WTC11 (cell line): ENCODE measurements around the gene ALDH3B1. TPM values are rescaled to one million over a fixed set of nuclear protein-coding genes. Genes with fewer than 3 reads are reported as not detected.

Experiments used
- ATAC-seq: fragments of 200-7000 bp; cut with Tn5 transposase; 2 replicates; pipeline ENCODE4 v1.10.0; 2021; ENCODE audit warnings: mild to moderate bottlenecking, moderate library complexity
- CTCF ChIA-PET: fragments of 300-600 bp; sonication (Branson Sonifier 250); formaldehyde crosslinking; loops from one replicate; lab custom pipeline; 2021; ENCODE audit warnings: antibody characterized with exemption; lab: Charles Lee
- POLR2A ChIA-PET: fragments of 350-600 bp; sonication (Branson Sonifier 250); formaldehyde crosslinking; loops from one replicate; lab custom pipeline; 2021; ENCODE audit warnings: antibody characterized with exemption; lab: Charles Lee
- DNase-seq: peaks from one replicate; pipeline ENCODE4 v3.0.0; 2021; ENCODE audit warnings: low spot score
- H3K27ac Mint-ChIP-seq: 2 replicates; pipeline ENCODE4 v1.8.0; 2021; ENCODE audit warnings: mixed read lengths
- H3K27me3 Mint-ChIP-seq: 2 replicates; pipeline ENCODE4 v1.8.0; 2021; ENCODE audit warnings: low read depth, mild to moderate bottlenecking, moderate library complexity, mixed read lengths
- H3K36me3 Mint-ChIP-seq: 2 replicates; pipeline ENCODE4 v1.8.0; 2021; ENCODE audit warnings: mixed read lengths
- H3K4me1 Mint-ChIP-seq: 2 replicates; pipeline ENCODE4 v1.8.0; 2022; ENCODE audit warnings: mixed read lengths
- H3K4me3 Mint-ChIP-seq: 2 replicates; pipeline ENCODE4 v1.8.0; 2021; ENCODE audit warnings: mild to moderate bottlenecking, moderate library complexity, mixed read lengths
- H3K9me3 Mint-ChIP-seq: 2 replicates; pipeline ENCODE4 v1.8.0; 2021; ENCODE audit warnings: mixed read lengths
- CTCF ChIP-seq: fragments of 200-600 bp; IDR thresholded peaks from 2 replicates; pipeline ENCODE4 v1.8.0; 2022; ENCODE audit warnings: antibody characterized with exemption
- EMX1 ChIP-seq: fragments of 250-450 bp; sonication (Bioruptor Pico); IDR thresholded peaks from 2 replicates; pipeline ENCODE4 v1.8.0; 2021; ENCODE audit warnings: mild to moderate bottlenecking
- ETV6 ChIP-seq: sonication (generic); formaldehyde crosslinking; IDR thresholded peaks from 2 replicates; pipeline ENCODE4 v1.8.1; 2022; ENCODE audit warnings: mild to moderate bottlenecking, missing genetic modification reagents
- IRF2 ChIP-seq: sonication (generic); formaldehyde crosslinking; IDR thresholded peaks from 2 replicates; pipeline ENCODE4 v1.8.0; 2022; ENCODE audit warnings: low read depth, missing genetic modification reagents, borderline replicate concordance
- JAZF1 ChIP-seq: fragments of 250-450 bp; sonication (Bioruptor Pico); IDR thresholded peaks from 2 replicates; pipeline ENCODE4 v1.9.0; 2021; ENCODE audit warnings: moderate library complexity, mild to moderate bottlenecking, inconsistent platforms
- MYBL2 ChIP-seq: sonication (generic); formaldehyde crosslinking; IDR thresholded peaks from 2 replicates; pipeline ENCODE4 v1.8.1; 2023; ENCODE audit warnings: mild to moderate bottlenecking, moderate library complexity, missing genetic modification reagents
- NR3C1 ChIP-seq: sonication (generic); formaldehyde crosslinking; conservative IDR thresholded peaks from 2 replicates; pipeline ENCODE4 v1.8.1; 2023; ENCODE audit warnings: low read depth, mild to moderate bottlenecking, missing genetic modification reagents
- PRDM15 ChIP-seq: sonication (generic); formaldehyde crosslinking; IDR thresholded peaks from 2 replicates; pipeline ENCODE4 v1.8.0; 2022; ENCODE audit warnings: missing genetic modification reagents
- PREB ChIP-seq: sonication (generic); formaldehyde crosslinking; IDR thresholded peaks from 2 replicates; pipeline ENCODE4 v1.8.1; 2022; ENCODE audit warnings: mild to moderate bottlenecking, missing genetic modification reagents, moderate library complexity, borderline replicate concordance
- RORB ChIP-seq: fragments of 250-450 bp; sonication (Bioruptor Pico); IDR thresholded peaks from 2 replicates; pipeline ENCODE4 v1.9.0; 2021; ENCODE audit warnings: mild to moderate bottlenecking
- SMAD3 ChIP-seq: sonication (generic); formaldehyde crosslinking; IDR thresholded peaks from 2 replicates; pipeline ENCODE4 v1.8.0; 2022; ENCODE audit warnings: missing genetic modification reagents, mild to moderate bottlenecking, borderline replicate concordance
- TP53 ChIP-seq: sonication (generic); formaldehyde crosslinking; IDR thresholded peaks from 2 replicates; pipeline ENCODE4 v1.8.1; 2023; ENCODE audit warnings: mild to moderate bottlenecking, missing genetic modification reagents
- ZNF232 ChIP-seq: sonication (generic); formaldehyde crosslinking; IDR thresholded peaks from 2 replicates; pipeline ENCODE4 v1.8.0; 2022; ENCODE audit warnings: mild to moderate bottlenecking, missing genetic modification reagents
- total RNA-seq: library from RNA; stranded (reverse); gene quantifications from 3 replicates; pipeline ENCODE4 v1.2.3, GENCODE V29; 2021

ALDH3B1 gene
- total RNA-seq, 1 experiment from 2014 or later, result 0.46 TPM

- TF ChIP-seq CTCF (no peak), MYBL2 (no peak)
Measured at GRCh38 chr11:68049509-68050370, 39.6 kb downstream of the ALDH3B1 start (continued).

GRCh38 chr11:68050371-68050841 lies 40.3 kb downstream of the ALDH3B1 start:
- ChIA-PET CTCF (interaction anchor here (1.0 to 2.2 kb wide), 4 partner anchors 9 to 159 kb away, joined by 3 to 7 read pairs (median 3); no protein-coding TSS in a partner anchor), POLR2A (no interaction called here)
- DNase-seq (no peak), ATAC-seq (no peak)
- H3K27ac Mint-ChIP-seq, result peak overlapping the region; percentile 72
- peaks cover 6% of the 10 kb centered on the region for H3K4me1 Mint-ChIP-seq
- no peak overlapping the region for H3K4me3 Mint-ChIP-seq
- H3K36me3 Mint-ChIP-seq, result peaks cover 12% of the 10 kb centered on the region
- TF ChIP-seq NR3C1 (no peak), TP53 (CRISPR knock-in tag) (0 out of 2 replicates have a peak, but pooled peaks have one; percentile 17)
- no peaks in the 10 kb centered on the region for H3K27me3 Mint-ChIP-seq
- no peaks in the 10 kb centered on the region for H3K9me3 Mint-ChIP-seq

- CTCF ChIA-PET, result interaction anchor here (1.0 to 2.2 kb wide), 4 partner anchors 10 to 158 kb away, joined by 3 to 7 read pairs (median 4); no protein-coding TSS in a partner anchor
Measured at GRCh38 chr11:68051191-68052136, 41.3 kb downstream of the ALDH3B1 start.

More at GRCh38 chr11:68051191-68052136, 41.3 kb downstream of the ALDH3B1 start:
- H3K9me3 Mint-ChIP-seq, result no peaks in the 10 kb centered on the region
- H3K27ac Mint-ChIP-seq, result peak overlapping the region; percentile 74
- H3K4me1 Mint-ChIP-seq, result peaks cover 6% of the 10 kb centered on the region
- peak; percentile 52 for ATAC-seq
- no peaks in the 10 kb centered on the region for H3K27me3 Mint-ChIP-seq
- POLR2A ChIA-PET, result interaction anchor here (1.4 kb wide), 1 partner anchor 8 kb away, joined by 3 read pairs; no protein-coding TSS in a partner anchor
- TF ChIP-seq ETV6 (CRISPR knock-in tag) (0 out of 2 replicates have a peak, but pooled peaks have one; percentile 38), TP53 (CRISPR knock-in tag) (0 out of 2 replicates have a peak, but pooled peaks have one; percentile 29), PREB (CRISPR knock-in tag) (no peak), NR3C1 (no peak), SMAD3 (CRISPR knock-in tag) (no peak), ZNF232 (CRISPR knock-in tag) (no peak), IRF2 (no peak), RORB (CRISPR knock-in tag) (no peak), PRDM15 (CRISPR knock-in tag) (no peak), JAZF1 (CRISPR knock-in tag) (no peak), EMX1 (CRISPR knock-in tag) (no peak)
- TF ChIP-seq, all 79 proteins: peak for 2
- Mint-ChIP-seq H3K36me3 (peaks cover 12% of the 10 kb centered on the region), H3K4me3 (no peak overlapping the region)
- no peak for DNase-seq
